Peyer's patch (tissue), 4 donors: ENCODE measurements around the gene THOC6. TPM values are rescaled to one million over a fixed set of nuclear protein-coding genes. Genes with fewer than 3 reads are reported as not detected.

ENCODE experiments used
- DNase-seq, 3 donors: peaks; one replicate each; pipeline ENCODE4 v3.0.0-alpha.2; 2017 to 2019
- H3K27ac ChIP-seq, 4 donors: fragments of 200-600 bp; sonication (generic); one replicate each; pipeline ENCODE4 v1.5.1; 2016 to 2019
- H3K27me3 ChIP-seq, 2 donors: fragments of 200-600 bp; sonication (generic); one replicate each; pipeline ENCODE4 v1.5.1; 2019
- H3K36me3 ChIP-seq, 3 donors: fragments of 200-600 bp; sonication (generic); one replicate each; pipeline ENCODE4 v1.5.1; 2016 to 2019
- H3K4me1 ChIP-seq, 4 donors: fragments of 200-600 bp; sonication (generic); one replicate each; pipeline ENCODE4 v1.5.1; 2016 to 2019
- H3K4me3 ChIP-seq, 4 donors: fragments of 200-600 bp; sonication (generic); 1 replicate in 3 of 4; 2 replicates in 1 of 4; pipeline ENCODE4 v1.5.1; 2016 to 2019; ENCODE audit warnings: mild to moderate bottlenecking in 1 of 4
- H3K9me3 ChIP-seq, 4 donors: fragments of 200-600 bp; sonication (generic); one replicate each; pipeline ENCODE4 v1.5.1; 2016 to 2019; ENCODE audit warnings: mild to moderate bottlenecking in 1 of 4
- POLR2A ChIP-seq, 2 donors: fragments of 450-650 bp; IDR thresholded peaks; one replicate each; pipeline ENCODE4 v1.5.1; 2017; ENCODE audit warnings: antibody characterized with exemption in 2 of 2, mild to moderate bottlenecking in 2 of 2, moderate library complexity in 2 of 2
- total RNA-seq, 4 donors: library from RNA; depleted of rRNA; stranded (reverse); fragments of >200 nt; gene quantifications; one replicate each; pipeline ENCODE4 v1.1.0, GENCODE V29; 2016
- TF ChIP-seq, protein P1 (sequence below), 6 experiments: fragments of 450-650 bp in 4 of 6; fragments of 200-600 bp in 2 of 6; sonication (generic) in 1 of 6; IDR thresholded peaks; one replicate each; pipeline ENCODE4 v1.5.1; 2017 to 2019; ENCODE audit warnings: antibody characterized with exemption in 6 of 6, mild to moderate bottlenecking in 3 of 6, moderate library complexity in 1 of 6

THOC6 gene
- total RNA-seq, 4 donors from 2014 or later = 9.6 to 64.4 (median 27.1) TPM

DNA sequence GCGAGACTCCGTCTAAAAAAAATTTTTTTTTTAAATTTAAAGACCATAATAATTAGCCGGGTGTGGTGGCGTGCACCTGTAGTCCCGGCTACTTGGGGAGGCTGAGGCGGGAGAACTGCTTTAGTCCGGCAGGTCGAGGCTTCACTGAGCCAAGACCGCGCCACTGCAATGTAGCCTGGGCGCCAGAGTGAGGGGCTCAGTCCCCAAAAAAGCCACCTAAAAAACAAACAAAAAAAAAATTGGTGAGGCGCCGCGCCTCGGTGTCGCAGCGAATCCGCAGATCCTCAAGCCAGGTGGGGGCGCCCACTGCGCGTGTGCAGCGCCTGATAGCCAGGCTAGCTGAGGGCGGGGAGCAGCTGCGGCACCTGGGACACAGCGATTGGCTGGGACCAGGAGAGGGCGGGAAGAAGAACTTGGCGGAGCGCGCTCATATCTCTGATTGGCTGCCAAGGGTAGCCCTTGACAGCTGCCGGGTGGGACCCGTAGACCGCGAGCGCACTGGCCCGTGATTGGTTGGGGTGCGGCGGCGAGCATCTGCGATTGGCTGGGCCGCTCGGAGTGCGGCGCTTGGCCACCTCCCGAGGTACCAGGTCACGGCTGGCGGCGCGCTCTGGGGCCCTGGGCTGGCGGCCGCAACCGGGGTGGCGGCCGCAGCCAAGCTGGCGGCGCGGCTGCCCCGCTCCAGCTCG is 20.1 kb upstream of the THOC6 start:
- Histone ChIP-seq H3K27ac (peak overlapping the region in 1 of 4 donors; percentile 96), H3K4me3 (peak overlapping the region in 3 of 4 donors; percentile 25 to 58 (median 42))

DNA sequence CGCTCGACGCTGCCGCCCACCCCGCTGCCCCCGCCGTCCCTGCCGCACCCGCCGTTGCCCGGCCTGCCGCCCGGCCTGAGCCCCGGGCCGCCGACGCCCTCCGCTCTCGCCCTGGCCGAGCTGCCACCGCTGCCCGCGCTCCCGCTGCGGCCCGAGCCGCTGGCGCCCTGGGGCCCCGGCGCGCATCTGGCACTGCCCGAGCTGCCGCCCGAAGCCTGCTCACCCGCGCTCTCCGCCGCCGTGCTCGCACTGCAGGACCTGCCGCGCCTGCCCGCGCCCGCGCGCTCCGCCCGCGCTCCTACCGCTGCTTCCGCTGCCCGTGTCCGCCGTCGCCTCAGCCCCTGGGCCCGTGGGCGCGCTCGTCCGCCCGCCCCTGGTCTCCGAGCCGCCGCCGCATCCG is 19.5 kb upstream of the THOC6 start:
- peaks cover 8 to 31% (median 14%) of the 10 kb centered on the region in 4 donors for H3K4me1 ChIP-seq
- no peaks in the 10 kb centered on the region for H3K9me3 ChIP-seq
- TF ChIP-seq, protein P1, sequence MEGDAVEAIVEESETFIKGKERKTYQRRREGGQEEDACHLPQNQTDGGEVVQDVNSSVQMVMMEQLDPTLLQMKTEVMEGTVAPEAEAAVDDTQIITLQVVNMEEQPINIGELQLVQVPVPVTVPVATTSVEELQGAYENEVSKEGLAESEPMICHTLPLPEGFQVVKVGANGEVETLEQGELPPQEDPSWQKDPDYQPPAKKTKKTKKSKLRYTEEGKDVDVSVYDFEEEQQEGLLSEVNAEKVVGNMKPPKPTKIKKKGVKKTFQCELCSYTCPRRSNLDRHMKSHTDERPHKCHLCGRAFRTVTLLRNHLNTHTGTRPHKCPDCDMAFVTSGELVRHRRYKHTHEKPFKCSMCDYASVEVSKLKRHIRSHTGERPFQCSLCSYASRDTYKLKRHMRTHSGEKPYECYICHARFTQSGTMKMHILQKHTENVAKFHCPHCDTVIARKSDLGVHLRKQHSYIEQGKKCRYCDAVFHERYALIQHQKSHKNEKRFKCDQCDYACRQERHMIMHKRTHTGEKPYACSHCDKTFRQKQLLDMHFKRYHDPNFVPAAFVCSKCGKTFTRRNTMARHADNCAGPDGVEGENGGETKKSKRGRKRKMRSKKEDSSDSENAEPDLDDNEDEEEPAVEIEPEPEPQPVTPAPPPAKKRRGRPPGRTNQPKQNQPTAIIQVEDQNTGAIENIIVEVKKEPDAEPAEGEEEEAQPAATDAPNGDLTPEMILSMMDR (IDR thresholded peaks at IDR 0.05) = no peak
- peak in 1 of 3 donors; percentile 62 for DNase-seq
- H3K4me3 ChIP-seq = peak overlapping the region in 3 of 4 donors; percentile 42 to 58 (median 53)
- H3K27ac ChIP-seq = peak overlapping the region in 1 of 4 donors; percentile 96
- H3K27me3 ChIP-seq = no peaks in the 10 kb centered on the region
- no peaks in the 10 kb centered on the region for H3K36me3 ChIP-seq

More for the DNA sequence above, 20.1 kb upstream of the THOC6 start:
- TF ChIP-seq, protein P1 (IDR thresholded peaks at IDR 0.05) = peak; percentile 51 to 86 (median 62)
- TF ChIP-seq POLR2A (IDR thresholded peaks at IDR 0.05) = peak; percentile 69 to 86
- Histone ChIP-seq H3K9me3 (no peaks in the 10 kb centered on the region), H3K36me3 (no peaks in the 10 kb centered on the region), H3K27me3 (no peaks in the 10 kb centered on the region), H3K4me1 (peaks cover 8 to 29% (median 14%) of the 10 kb centered on the region in 4 donors)
- peak; percentile 95 to 99 (median 98) for DNase-seq

DNA sequence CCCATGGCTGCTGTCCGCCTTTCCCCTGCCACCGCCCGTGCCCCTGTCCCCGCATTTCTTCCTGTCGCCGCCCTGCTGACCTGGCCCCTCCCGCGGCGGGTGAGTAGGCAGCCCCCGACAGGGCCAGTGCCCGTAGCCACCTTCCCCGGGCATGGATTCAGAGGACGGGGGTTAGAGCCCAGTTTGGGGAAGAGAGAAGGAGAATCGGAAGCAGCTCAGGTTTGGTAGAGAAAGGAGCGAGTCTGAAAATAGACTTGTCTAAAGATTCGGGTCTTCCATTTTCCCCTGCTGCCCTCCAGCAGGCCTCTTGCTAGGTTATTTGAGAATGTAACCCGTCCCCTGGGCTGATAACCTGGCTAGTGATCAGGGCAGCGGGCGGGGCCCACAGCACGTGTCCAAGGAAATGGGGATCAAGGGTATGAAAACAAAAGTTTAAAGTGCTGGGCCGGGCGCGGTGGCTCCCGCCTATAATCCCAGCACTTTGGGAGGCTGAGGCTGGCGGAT is 19.0 kb upstream of the THOC6 start:
- peak; percentile 22 to 51 for TF ChIP-seq POLR2A (IDR thresholded peaks at IDR 0.05)
- TF ChIP-seq, protein P1 (IDR thresholded peaks at IDR 0.05) = no peak
- peak in 2 of 3 donors; percentile 71 to 77 for DNase-seq
- peaks cover 8 to 31% (median 14%) of the 10 kb centered on the region in 4 donors for H3K4me1 ChIP-seq
- H3K4me3 ChIP-seq = peak overlapping the region; percentile 34 to 58 (median 46)
- H3K36me3 ChIP-seq = no peaks in the 10 kb centered on the region
- H3K9me3 ChIP-seq = no peaks in the 10 kb centered on the region
- peak overlapping the region in 3 of 4 donors; percentile 63 to 96 (median 84) for H3K27ac ChIP-seq
- H3K27me3 ChIP-seq = no peaks in the 10 kb centered on the region

DNA sequence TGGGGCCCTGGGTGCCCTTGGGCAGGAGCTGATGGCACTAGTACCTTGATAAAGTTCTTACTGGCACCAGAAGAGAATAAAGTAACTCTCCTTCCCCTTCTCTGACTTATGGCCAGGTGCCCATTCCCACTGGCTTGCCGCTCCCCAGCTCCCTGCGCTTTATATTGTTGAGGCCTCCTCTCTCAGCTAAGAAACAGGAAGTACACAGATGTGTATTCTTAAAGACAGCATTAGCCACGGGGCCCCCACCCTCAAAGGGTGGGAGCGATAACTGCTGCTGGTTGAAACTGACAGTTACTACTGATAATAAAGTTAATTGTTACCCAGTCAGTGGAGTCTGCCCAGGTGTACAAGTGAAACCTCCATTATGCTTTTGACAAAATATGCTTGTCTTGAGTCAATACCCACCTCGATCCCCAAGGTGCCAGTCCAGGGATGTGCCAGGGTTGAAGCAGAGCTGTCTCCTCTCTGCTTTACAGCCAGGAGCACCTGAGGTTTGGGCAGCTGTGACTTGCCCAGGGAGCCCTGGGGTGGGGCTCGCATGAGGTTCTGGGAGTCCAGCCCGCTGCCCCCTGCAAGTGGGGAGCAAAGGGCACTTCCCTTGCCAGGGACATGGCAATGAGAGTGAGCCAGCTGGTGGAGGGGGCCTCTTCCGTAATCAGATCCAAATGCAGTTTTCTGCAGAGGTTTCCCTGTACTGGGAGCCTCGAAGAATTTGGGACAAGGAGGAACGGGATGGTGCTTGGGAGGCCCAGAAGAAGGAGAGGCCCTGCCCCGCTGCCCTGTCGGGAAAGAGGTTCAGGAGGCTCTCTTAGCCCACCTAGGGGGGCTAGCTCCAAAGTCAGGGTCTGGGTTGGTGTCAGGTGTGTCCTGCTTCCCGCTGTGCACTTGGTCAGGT is 16.5 kb upstream of the THOC6 start:
- no peaks in the 10 kb centered on the region for H3K27me3 ChIP-seq
- peak overlapping the region in 2 of 4 donors; percentile 28 to 53 for H3K4me3 ChIP-seq
- peak in 2 of 3 donors; percentile 87 for DNase-seq
- H3K27ac ChIP-seq = peak overlapping the region in 3 of 4 donors; percentile 67 to 95 (median 84)
- peaks cover 8 to 31% (median 14%) of the 10 kb centered on the region in 4 donors for H3K4me1 ChIP-seq
- no peaks in the 10 kb centered on the region for H3K9me3 ChIP-seq
- TF ChIP-seq POLR2A (IDR thresholded peaks at IDR 0.05) = peak; percentile 35 to 71
- TF ChIP-seq, protein P1 (IDR thresholded peaks at IDR 0.05) = no peak
- no peaks in the 10 kb centered on the region for H3K36me3 ChIP-seq

DNA sequence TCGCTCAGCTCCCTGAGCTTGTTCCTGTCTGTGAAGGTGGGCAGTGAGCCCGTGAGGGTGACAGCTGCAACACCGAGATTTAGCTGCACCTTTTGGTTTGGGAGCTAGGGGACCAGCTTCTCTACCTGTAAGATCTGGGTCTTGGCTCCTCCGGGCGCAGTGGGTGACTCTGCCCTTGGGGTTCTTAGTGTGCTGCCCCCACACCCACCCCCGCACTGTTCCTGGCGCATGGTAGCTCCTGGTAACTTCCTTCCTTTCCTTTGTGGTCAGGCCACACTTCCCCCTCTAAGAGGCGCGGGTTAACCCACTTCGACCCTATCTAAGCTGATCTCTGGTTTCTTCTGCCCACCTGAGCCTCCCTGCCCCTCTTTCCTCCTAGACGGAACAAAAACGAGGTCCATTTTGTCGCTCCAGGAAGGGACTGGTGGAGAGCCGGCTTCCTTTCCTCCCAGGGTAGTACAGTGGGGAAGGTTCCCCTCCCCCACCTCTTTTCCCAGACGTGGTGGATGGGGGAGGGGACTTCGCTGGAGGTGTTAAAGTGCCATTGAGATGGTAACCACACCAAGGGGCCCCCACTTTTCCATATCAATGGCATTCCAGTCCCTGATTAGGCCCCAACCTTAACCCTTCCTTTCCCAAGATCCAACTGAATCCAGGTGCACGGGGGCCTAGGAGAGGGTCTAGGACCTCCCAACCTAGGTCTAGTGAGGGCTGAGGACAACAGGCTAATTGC is 15.7 kb upstream of the THOC6 start:
- Histone ChIP-seq H3K36me3 (no peaks in the 10 kb centered on the region), H3K4me1 (peaks cover 8 to 31% (median 14%) of the 10 kb centered on the region in 4 donors), H3K4me3 (peak overlapping the region in 3 of 4 donors; percentile 2 to 28 (median 16)), H3K9me3 (no peaks in the 10 kb centered on the region), H3K27ac (peak overlapping the region in 3 of 4 donors; percentile 67 to 95 (median 84)), H3K27me3 (no peaks in the 10 kb centered on the region)
- peak in 2 of 3 donors; percentile 31 to 60 for DNase-seq
- no peak for TF ChIP-seq POLR2A (IDR thresholded peaks at IDR 0.05)
- TF ChIP-seq, protein P1 (IDR thresholded peaks at IDR 0.05) = no peak
